ENCODE data around the gene RADIL. TPM values are rescaled to one million over a fixed set of nuclear protein-coding genes. Genes with fewer than 3 reads are reported as not detected.

RADIL gene
- total RNA-seq, 2 donors from 2014 or later = 0.08 to 0.56 TPM

- Mint-ChIP-seq H3K4me3 (no peak overlapping the region), H3K27me3 (peaks cover 17% of the 10 kb centered on the region), H3K27ac (no peak overlapping the region), H3K9me3 (no peaks in the 10 kb centered on the region), H3K4me1 (no peaks in the 10 kb centered on the region), H3K36me3 (ENCODE audit: low read depth) (no peaks in the 10 kb centered on the region)
- ATAC-seq (replicated peaks) = no peak
Measured at GRCh38 chr7:4873071-4873944, 10.2 kb downstream of the RADIL start.

GRCh38 chr7:4871930-4872675 lies 11.4 kb downstream of the RADIL start:
- Mint-ChIP-seq H3K9me3 (no peaks in the 10 kb centered on the region), H3K27me3 (peaks cover 17% of the 10 kb centered on the region), H3K4me3 (no peak overlapping the region), H3K27ac (no peak overlapping the region), H3K4me1 (no peaks in the 10 kb centered on the region), H3K36me3 (ENCODE audit: low read depth) (no peaks in the 10 kb centered on the region)
- no peak for ATAC-seq (replicated peaks)

GRCh38 chr7:4871056-4871680 lies 12.3 kb downstream of the RADIL start:
- no peaks in the 10 kb centered on the region for H3K4me1 Mint-ChIP-seq
- no peak for ATAC-seq (replicated peaks)
- no peak overlapping the region for H3K4me3 Mint-ChIP-seq
- no peak overlapping the region for H3K27ac Mint-ChIP-seq
- peaks cover 17% of the 10 kb centered on the region for H3K27me3 Mint-ChIP-seq
- H3K36me3 Mint-ChIP-seq (ENCODE audit: low read depth) = no peaks in the 10 kb centered on the region
- H3K9me3 Mint-ChIP-seq = no peaks in the 10 kb centered on the region

GRCh38 chr7:4868493-4868892 lies 15.0 kb downstream of the RADIL start:
- Mint-ChIP-seq H3K4me1 (no peaks in the 10 kb centered on the region), H3K27me3 (peaks cover 37% of the 10 kb centered on the region), H3K36me3 (ENCODE audit: low read depth) (no peaks in the 10 kb centered on the region), H3K9me3 (peaks cover 5% of the 10 kb centered on the region), H3K4me3 (no peak overlapping the region), H3K27ac (no peak overlapping the region)
- no peak for ATAC-seq (replicated peaks)

GRCh38 chr7:4866528-4867496 lies 16.7 kb downstream of the RADIL start:
- no peak for ATAC-seq (replicated peaks)
- H3K27ac Mint-ChIP-seq = no peak overlapping the region

GRCh38 chr7:4862156-4862555 lies 21.4 kb downstream of the RADIL start:
- Mint-ChIP-seq H3K27me3 (peaks cover 48% of the 10 kb centered on the region), H3K27ac (no peak overlapping the region), H3K36me3 (ENCODE audit: low read depth) (no peaks in the 10 kb centered on the region), H3K4me3 (no peak overlapping the region), H3K9me3 (peaks cover 8% of the 10 kb centered on the region), H3K4me1 (no peaks in the 10 kb centered on the region)
- ATAC-seq (replicated peaks) = no peak

More at GRCh38 chr7:4866528-4867496, 16.7 kb downstream of the RADIL start:
- Mint-ChIP-seq H3K4me3 (no peak overlapping the region), H3K36me3 (ENCODE audit: low read depth) (no peaks in the 10 kb centered on the region), H3K4me1 (no peaks in the 10 kb centered on the region), H3K27me3 (peaks cover 36% of the 10 kb centered on the region), H3K9me3 (peaks cover 8% of the 10 kb centered on the region)

- no peak within 1 kb of the TSS for H3K27ac Mint-ChIP-seq
- H3K9me3 Mint-ChIP-seq = peaks cover 8% of the 10 kb centered on the region
- no peaks in the 10 kb centered on the region for H3K36me3 Mint-ChIP-seq (ENCODE audit: low read depth)
- no peak within 1 kb of the TSS for H3K4me3 Mint-ChIP-seq
- no peaks in the 10 kb centered on the region for H3K4me1 Mint-ChIP-seq
- ATAC-seq (replicated peaks) = no peak
- H3K27me3 Mint-ChIP-seq = peaks cover 49% of the 10 kb centered on the region
Measured at GRCh38 chr7:4861673-4862072, 21.8 kb downstream of the RADIL start, which contains the start of gene PAPOLB. Gene PAPOLB, minus strand, starts transcription at chr7:4862030. Its CDS starts 220 bp downstream, at chr7:4861810.

- no peak for ATAC-seq (replicated peaks)
- Mint-ChIP-seq H3K36me3 (ENCODE audit: low read depth) (no peaks in the 10 kb centered on the region), H3K4me1 (no peaks in the 10 kb centered on the region), H3K27ac (no peak overlapping the region), H3K9me3 (peaks cover 8% of the 10 kb centered on the region), H3K4me3 (no peak overlapping the region), H3K27me3 (peaks cover 49% of the 10 kb centered on the region)
Measured at GRCh38 chr7:4861227-4861626, 22.3 kb downstream of the RADIL start.

GRCh38 chr7:4857189-4857588 lies 26.3 kb downstream of the RADIL start:
- no peak for ATAC-seq (replicated peaks)
- Mint-ChIP-seq H3K36me3 (ENCODE audit: low read depth) (no peaks in the 10 kb centered on the region), H3K27me3 (peaks cover 22% of the 10 kb centered on the region), H3K9me3 (no peaks in the 10 kb centered on the region), H3K27ac (no peak overlapping the region), H3K4me1 (no peaks in the 10 kb centered on the region), H3K4me3 (no peak overlapping the region)

- Mint-ChIP-seq H3K9me3 (no peaks in the 10 kb centered on the region), H3K4me3 (no peak overlapping the region), H3K36me3 (ENCODE audit: low read depth) (no peaks in the 10 kb centered on the region), H3K4me1 (no peaks in the 10 kb centered on the region), H3K27me3 (peaks cover 22% of the 10 kb centered on the region), H3K27ac (no peak overlapping the region)
- ATAC-seq (replicated peaks) = no peak
Measured at GRCh38 chr7:4856336-4857057, 27.0 kb downstream of the RADIL start.

- Mint-ChIP-seq H3K27ac (no peak overlapping the region), H3K36me3 (ENCODE audit: low read depth) (no peaks in the 10 kb centered on the region), H3K9me3 (no peaks in the 10 kb centered on the region), H3K27me3 (peaks cover 12% of the 10 kb centered on the region), H3K4me3 (no peak overlapping the region), H3K4me1 (no peaks in the 10 kb centered on the region)
- no peak for ATAC-seq (replicated peaks)
Measured at GRCh38 chr7:4854916-4855315, 28.6 kb downstream of the RADIL start.

- peak overlapping the region; percentile 28 for H3K27ac Mint-ChIP-seq
- H3K4me1 Mint-ChIP-seq = no peaks in the 10 kb centered on the region
Measured at GRCh38 chr7:4851459-4852422, 31.8 kb downstream of the RADIL start.

More at GRCh38 chr7:4851459-4852422, 31.8 kb downstream of the RADIL start:
- H3K27me3 Mint-ChIP-seq = no peaks in the 10 kb centered on the region
- H3K4me3 Mint-ChIP-seq = no peak overlapping the region
- ATAC-seq (replicated peaks) = peak; percentile 83
- no peaks in the 10 kb centered on the region for H3K36me3 Mint-ChIP-seq (ENCODE audit: low read depth)
- H3K9me3 Mint-ChIP-seq = no peaks in the 10 kb centered on the region
